LNCaP clone FGC (cell line): Measurements from ENCODE around the gene NKAIN4.

Source experiments
- DNase-seq: peaks from one replicate; pipeline ENCODE4 v3.0.0-alpha.2; 2011; ENCODE audit warnings: low read depth
- H3K4me3 ChIP-seq: 2 replicates; pipeline ENCODE4 v1.5.1; 2011; ENCODE audit warnings: mild to moderate bottlenecking, low read depth, low read length, control low read depth
- CTCF ChIP-seq: IDR thresholded peaks from 2 replicates; pipeline ENCODE4 v1.5.1; 2012; ENCODE audit warnings: mild to moderate bottlenecking; ENCODE audit not compliant: control insufficient read depth, insufficient read depth; ENCODE audit errors: extremely low read depth

Gene NKAIN4

DNA sequence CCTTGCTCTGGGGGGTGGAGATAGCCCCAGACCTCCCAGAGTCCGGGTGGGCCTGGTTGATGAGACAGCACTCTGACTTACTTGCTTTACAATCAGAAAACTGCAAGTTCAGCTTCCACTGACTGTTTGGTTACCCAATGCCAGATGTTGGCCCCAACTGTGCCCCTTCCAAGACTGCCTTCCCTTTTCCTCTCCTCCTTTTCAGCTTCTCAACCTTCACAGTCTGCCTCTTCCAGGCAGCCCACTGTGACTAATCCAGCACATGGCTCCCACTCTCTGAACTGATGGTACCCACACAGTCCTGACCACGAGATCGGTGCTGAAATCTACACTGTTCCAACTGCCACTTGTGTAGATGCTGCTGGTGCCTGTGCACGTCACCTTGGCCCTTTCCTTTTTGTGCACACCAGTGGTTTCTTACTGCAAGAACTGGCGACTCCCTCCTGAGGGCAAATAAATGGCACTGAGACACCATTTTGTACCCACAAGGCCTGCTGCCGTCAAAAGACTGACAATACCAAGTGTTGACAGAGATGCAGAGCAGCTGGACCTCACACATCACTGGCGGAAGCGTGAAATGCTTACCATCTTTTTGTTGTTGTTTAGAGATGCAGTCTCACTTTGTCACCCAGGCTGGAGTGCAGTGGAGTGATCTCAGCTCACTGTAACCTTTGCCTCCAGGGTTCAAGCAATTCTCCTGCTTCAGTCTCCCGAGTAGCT, 16.5 kb upstream of the NKAIN4 start:
- no peak for DNase-seq
- TF ChIP-seq CTCF, result no peak
- H3K4me3 ChIP-seq, result no peak overlapping the region

DNA sequence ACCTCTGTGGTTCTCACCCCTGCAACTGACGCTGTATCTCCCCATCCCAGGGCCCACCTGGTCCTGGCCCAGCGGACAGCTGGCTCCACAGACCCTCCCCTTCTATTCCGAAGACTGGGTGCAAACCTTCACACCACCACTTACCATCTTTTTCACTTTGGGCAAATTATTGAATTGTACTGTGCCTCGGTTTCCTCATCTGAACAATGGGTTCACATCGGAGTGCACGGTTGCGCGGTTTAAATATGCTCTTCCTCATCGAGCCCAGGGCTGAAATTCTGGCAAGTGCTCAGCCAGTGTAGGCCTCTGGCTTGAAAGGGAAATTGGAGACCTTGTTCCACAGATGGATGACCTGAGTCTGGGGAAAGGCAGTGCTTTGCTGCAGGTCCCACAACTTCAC, 15.5 kb upstream of the NKAIN4 start:
- H3K4me3 ChIP-seq, result no peak overlapping the region
- TF ChIP-seq CTCF, result no peak
- no peak for DNase-seq

GRCh38 chr20:63268671-63269439, 14.6 kb upstream of the NKAIN4 start:
- no peak for DNase-seq
- TF ChIP-seq CTCF, result no peak
- no peak overlapping the region for H3K4me3 ChIP-seq

- TF ChIP-seq CTCF, result no peak
- H3K4me3 ChIP-seq, result no peak overlapping the region
- DNase-seq, result no peak
Observed at GRCh38 chr20:63268256-63268655, 14.0 kb upstream of the NKAIN4 start.

- no peak for DNase-seq
Observed at GRCh38 chr20:63267691-63268090, 13.4 kb upstream of the NKAIN4 start.

GRCh38 chr20:63265891-63266515, 11.7 kb upstream of the NKAIN4 start:
- no peak for DNase-seq
- no peak for TF ChIP-seq CTCF
- H3K4me3 ChIP-seq, result no peak overlapping the region

More at GRCh38 chr20:63267691-63268090, 13.4 kb upstream of the NKAIN4 start:
- TF ChIP-seq CTCF, result no peak
- H3K4me3 ChIP-seq, result no peak overlapping the region
